GM10266 (cell line): ENCODE results near the gene HEMK1.

Experiments
- DNase-seq: peaks from one replicate; pipeline ENCODE4 v3.0.0; 2012; ENCODE audit errors: extremely low spot score
- CTCF ChIP-seq: IDR thresholded peaks from 2 replicates; pipeline ENCODE4 v1.5.1; 2012; ENCODE audit warnings: mild to moderate bottlenecking, low read depth; ENCODE audit not compliant: control insufficient read depth, insufficient read depth; ENCODE audit errors: missing control alignments

HEMK1 gene

DNA sequence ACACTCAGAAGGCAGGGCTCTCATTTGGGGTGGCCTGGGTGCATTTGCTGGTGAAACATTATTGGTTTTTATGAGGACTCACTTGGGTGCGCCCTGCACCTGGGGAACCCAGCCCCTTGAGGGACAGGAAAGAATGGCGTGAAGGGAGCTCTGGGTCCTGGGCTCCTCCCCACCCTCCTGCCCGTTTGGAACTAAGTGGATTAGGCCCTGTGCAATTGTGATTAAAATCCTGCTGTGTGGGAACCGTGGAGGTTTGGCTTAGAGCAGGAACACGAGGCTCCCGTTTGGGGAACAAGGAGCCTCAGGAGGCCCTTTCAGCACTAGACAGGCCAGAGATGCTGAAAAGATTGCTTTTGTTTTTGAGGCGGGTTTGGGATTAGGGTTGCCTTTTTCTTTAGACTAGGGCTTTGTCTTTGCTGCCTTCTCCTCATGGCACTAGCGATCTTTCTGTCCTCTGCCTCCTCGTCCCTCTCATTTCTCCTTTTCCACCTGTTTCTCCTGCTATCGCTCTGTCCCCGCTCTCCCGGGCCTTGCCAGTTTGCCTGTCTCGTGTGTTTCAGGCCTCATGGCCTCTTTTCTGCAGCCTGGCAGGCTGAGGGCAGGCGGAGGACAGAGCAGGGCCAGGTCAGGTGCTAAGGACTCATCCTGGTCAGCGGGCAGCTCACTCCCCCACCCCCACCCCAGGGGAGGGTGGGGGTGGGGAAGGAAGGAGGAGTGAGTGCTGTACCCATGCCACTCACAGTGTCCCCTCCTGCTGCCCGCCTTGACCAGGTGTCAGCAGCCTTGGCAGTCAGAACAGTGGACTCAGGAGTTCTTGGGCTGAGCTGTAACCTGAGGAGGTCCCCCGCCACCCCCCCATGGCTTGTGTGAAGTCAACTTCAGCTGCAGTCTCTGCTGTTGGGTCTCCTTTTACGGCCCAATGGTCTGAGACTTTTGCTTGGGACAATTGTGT, 56.2 kb downstream of the HEMK1 start:
- TF ChIP-seq CTCF: no peak
- DNase-seq: no peak

DNA sequence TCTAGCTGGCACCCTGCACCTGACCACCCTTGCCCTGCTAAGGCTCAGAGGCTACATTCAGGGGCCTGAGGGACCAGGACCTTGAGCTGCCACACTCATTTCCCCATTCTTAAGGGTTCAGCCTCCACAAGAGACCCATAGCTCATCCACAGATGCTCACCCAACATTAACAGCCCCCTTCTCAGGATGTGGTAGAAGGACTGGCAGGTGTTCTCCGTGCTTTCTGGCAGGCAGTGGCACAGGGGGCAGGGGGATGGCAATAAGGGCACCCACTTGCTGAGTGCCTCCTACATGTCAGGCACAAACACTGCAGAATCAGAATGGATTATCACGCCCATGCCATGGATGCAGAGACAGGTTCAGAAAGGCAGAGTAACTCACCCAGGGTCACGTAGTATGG, 57.1 kb downstream of the HEMK1 start:
- TF ChIP-seq CTCF: no peak
- DNase-seq: no peak

GRCh38 chr3:50627407-50628051, 58.2 kb downstream of the HEMK1 start:
- peak; percentile 59 for TF ChIP-seq CTCF
- DNase-seq: no peak

- TF ChIP-seq CTCF: no peak
- no peak for DNase-seq
Measured at GRCh38 chr3:50628601-50629000, 59.3 kb downstream of the HEMK1 start.

DNA sequence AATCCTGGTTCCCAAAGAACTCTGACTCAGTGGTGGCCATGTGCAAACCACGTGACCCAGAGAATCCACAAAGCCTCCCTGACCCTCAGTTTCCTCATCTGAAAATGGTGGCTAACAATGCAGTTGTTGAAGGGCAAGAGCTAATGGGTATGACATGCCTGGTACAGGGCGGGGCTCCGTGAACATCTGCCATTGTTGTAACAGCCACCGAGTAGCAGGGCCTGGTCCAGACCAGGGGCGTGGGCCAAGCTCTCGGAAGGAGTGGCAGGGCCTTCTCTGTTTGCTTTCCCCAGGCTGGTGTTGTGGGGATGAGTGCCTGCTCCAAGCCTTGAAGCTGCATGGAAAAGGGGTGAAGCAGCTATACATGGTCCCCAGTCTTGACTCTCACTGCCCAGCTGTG, 61.1 kb downstream of the HEMK1 start:
- TF ChIP-seq CTCF: no peak

GRCh38 chr3:50630877-50631276, 61.6 kb downstream of the HEMK1 start:
- no peak for DNase-seq
- no peak for TF ChIP-seq CTCF

More for the DNA sequence above, 61.1 kb downstream of the HEMK1 start:
- DNase-seq: no peak

DNA sequence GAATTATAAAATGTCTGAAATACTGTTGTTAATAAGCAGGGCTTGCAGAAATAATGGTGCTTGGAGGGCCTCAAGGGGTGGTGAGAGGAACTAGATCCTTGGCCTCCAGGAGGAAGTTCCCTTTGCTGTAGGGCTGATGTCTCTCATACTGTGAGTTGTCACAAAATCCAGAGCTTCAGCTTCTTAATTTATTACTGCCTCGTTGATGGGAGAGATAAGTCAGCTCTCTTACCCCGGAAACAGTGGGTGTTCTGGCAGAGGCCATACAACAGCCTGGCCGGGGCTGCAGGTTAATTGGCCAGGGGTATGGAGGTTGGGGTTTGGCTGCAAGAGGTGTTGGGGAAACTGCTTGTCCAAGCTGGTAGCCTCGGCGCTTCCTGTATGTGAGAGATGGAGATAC, 63.1 kb downstream of the HEMK1 start:
- DNase-seq: no peak
- TF ChIP-seq CTCF: no peak
